DMS153 treated with DMSO at 0.1 percent for 48 hours (cell line): ENCODE data around the gene BMI1.
"Not testable (repeated sequence)": the region's sequence is repeated elsewhere in the genome, so short reads cannot be mapped to it uniquely, and the experiment has no call there.

ENCODE experiments used
- DNase-seq: peaks from one replicate; lab custom pipeline; 2025; ENCODE audit not compliant: unreplicated experiment; lab: John Stamatoyannopoulos, UW

Gene BMI1

GRCh38 chr10:22320591-22321155, at the start of gene BMI1:
Gene BMI1, plus strand, starts transcription at chr10:22321099. Its CDS starts 5,351 bp downstream, at chr10:22326450.
- no peak for DNase-seq

DNA sequence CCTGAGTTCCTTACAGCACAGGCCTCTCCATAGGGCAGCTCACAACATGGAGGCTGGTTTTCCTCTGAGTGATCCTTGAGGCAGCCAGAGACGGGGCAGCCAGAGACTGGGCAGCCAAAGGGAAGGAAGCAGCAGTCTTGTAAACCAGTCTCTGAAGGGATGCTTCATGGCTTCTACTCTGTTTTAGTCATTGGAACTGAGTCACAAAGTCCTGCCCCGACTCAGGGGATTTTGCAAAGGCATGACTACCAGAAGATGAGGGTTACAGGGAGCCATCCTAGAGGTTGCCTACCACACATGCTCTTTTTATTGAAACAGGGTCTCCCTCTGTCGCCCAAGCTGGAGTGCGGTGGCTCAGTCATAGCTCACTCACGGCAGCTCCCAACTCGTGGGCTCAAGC, 49.1 kb upstream of the BMI1 start:
- DNase-seq = no peak

DNA sequence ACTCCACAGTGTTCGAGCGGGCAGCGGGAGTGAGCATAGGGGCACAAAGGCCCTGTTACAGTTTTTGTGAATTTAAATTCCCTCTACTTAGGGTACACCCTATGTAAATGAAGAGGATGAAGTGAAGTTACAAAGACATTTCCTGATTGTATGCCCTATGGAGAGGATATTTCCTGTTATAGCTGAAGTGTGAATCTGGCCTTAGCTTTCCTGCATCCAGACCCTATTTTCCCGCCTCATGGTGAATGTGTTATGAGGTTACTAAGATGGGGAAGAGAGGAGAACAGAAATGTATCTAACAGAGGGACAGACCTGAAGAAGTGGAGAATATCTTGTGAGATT, 42.5 kb upstream of the BMI1 start:
- DNase-seq = no peak

GRCh38 chr10:22280078-22280477, 40.8 kb upstream of the BMI1 start:
- DNase-seq = no peak

DNA sequence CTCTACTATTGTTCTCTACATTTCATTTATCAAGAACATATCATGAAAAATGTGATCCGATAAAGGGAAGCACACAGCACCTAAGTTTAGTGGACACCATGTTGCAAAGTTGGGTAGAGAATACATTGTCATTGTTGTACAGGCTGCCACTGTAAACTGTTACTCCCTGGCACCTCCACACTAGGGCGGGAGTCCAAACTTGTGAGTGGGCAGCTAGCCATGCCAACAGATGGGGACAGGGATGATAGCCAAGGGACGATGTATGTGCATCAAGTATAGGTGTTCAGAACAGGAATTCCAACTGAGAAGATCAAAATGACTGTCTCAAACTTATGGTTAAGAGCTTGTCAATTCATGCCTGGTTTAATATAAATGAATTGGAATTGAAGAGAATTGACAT, 35.8 kb upstream of the BMI1 start:
- DNase-seq = no peak

DNA sequence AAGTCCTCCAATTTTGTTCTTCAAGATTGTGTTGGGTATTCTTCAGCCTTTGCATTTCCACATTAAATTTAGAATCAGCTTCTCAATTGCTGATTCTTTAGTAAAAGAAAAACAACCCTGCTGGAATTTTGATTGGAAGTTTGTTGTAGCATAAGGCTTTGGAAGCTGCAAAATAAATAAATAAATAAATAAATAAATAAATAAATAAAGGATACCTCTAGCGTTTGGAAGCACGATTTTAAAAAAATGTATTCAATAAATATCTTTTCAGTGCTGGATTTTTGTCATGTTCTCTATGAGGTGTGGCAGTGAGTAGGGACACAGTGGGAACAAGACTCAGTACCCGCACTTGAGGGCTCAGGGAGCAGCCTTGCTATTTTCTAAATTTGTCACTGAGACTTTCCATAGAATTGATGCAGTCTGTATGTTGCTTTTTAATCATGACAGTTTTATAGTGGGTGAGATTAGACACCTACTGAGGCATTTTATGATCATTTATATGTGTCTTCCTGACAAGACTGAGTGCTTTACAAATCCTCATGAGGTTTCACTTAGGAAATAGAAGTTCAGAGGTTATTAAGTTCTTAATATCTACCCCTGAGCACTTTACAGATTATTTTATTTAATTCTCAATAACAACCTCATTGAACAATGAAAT, 27.0 kb upstream of the BMI1 start:
- DNase-seq = no peak

- peak; percentile 22 for DNase-seq
Observed at GRCh38 chr10:22294694-22295093, 26.2 kb upstream of the BMI1 start.

DNA sequence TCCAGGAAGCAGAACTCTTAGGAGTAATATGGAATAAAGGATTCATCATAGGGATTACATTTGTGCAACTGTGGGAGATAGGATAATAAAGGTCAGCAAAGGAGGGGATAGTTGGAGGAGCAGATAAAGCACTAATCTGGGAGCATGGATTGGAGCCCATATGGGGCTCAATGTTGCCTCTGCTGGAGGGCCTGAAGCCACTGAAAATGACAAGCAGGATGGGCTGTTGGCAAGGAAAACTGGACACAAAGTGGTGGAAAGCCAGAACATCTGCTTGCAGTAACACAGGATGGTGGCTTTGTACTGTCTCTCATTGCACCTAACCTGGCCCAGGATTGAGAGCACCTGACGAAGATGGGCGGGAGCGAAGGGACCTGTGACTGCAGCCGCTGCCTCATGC, 19.7 kb upstream of the BMI1 start:
- no peak for DNase-seq

DNA sequence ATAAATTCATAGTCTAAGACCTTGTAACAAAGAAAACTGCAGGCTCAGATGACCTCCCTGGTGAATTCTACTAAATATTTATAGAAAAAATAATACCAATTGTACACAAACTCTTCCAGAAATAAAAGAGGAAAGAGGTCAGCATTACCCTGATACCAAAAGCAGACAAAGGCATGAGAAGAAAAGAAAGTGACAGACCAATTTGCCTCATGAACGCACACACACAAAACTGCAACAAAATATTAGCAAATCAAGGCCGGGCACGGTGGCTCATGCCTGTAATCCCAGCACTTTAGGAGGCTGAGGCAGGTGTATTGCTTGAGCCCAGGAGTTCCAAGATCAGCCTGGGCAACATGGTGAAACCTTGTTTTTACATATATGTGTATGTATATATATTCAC, 17.4 kb upstream of the BMI1 start:
- no peak for DNase-seq

DNA sequence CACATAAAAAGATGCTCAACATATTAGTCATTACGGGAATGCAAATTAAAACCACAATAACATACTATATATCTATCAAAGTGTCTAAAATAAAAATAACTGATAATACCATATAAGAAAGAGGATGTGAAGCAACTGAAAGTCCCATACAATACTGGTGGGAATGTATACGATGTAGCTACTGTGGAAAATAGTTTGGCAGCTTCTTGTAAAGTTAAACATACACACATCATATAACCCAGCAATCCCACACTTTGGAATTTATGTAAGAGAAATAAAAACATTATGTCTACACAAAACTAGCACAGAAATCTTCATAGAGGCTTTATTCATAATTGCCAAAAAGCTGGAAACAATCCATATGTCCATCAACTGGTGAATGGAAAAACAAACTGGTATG, 15.2 kb upstream of the BMI1 start:
- DNase-seq = no peak

GRCh38 chr10:22308390-22308789, 12.5 kb upstream of the BMI1 start:
- no peak for DNase-seq

DNA sequence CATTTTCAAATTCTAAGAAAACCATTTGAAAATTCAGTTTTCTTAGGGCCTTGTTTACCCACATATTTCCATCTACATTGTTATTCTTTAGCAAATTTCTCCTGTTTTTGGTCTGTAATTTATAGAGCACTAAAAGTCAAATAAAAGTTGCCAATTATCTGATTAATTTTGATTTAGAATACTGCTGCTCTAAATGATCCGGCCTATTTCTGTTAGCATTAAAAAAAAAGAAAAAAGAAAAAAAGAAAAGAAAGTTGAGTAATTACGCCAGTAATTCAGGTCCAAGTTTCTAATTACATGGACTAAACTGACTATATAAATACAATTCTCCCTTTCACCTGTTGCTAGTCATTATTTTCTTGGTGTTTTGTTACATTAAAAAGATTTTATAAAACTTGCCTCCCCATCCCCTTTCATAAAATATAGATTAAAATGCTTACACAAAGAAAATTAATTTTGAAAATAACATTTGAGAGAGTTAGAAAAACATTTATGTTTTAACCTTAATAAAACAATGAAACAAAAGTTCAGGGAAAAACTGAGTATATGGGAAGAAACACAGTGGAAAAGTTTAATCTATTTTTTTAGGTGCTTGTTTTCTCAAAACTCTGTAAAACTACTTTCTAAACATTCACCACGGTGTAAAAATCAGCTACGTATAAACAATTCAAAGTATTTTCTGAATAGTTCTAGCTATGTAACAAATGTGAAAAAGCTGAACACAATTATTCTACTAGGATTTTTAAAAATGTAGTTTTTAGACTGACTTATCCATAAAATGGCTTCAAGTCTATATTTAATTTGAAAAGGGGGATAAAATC, 11.5 kb upstream of the BMI1 start:
- no peak for DNase-seq

DNA sequence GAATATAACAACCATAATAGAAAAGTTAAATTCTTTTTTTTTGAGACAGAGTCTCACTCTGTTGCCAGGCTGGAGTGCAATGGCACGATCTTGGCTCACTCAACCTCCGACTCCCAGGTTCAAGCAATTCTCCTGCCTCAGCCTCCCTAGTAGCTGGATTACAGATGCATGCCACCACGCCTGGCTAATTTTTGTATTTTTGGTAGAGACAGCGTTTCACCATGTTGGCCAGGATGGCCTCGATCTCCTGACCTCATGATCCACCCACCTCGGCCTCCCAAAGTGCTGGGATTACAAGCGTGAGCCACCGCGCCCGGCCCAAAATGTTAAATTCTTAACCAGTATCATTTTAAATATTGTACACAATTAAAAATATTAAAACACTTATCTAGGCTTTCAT, 10.9 kb upstream of the BMI1 start:
- not testable (repeated sequence) for DNase-seq

GRCh38 chr10:22310928-22311327, 10.0 kb upstream of the BMI1 start:
- no peak for DNase-seq

- DNase-seq = no peak
Observed at GRCh38 chr10:22314852-22315251, 6.0 kb upstream of the BMI1 start.

DNA sequence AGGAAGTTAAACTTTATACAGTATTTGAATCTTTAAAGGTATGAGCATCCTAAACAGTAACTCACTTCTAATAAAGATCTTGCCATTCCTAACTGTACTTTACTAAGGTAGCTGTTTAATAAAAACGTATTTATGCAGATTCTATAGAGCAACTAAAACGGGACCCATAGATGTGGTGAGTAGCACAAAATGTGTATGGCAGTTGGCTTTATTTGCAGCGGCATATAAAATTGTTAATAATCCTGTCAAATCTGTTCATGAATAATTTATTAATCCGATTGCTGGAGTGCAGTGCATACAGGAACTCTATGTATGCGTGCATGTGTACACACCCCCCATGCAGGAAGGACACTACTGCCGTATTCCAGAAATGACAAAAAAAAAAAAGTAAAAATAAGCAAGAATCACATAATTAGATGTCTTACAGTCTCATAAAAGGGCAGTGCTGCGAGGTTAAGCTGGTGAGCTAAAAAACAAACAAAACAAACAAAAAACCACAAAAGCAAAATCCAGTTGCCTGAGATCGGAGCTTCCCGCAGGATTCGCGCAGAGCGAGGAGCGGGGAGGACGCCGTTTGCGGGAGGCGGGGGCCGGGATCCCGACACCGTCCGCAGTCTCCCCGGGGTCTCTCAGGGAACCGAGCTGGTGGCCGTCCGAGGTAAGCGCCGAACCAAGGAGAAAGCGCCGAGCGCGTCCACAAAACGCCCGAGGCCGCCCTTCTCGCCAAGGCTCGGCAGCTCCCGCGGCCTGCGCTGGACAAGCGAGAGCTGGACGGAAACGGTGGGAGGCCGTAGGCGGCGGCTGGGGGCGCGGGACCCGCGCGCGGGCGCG, 5.2 kb upstream of the BMI1 start:
- DNase-seq = peak; percentile 19

DNA sequence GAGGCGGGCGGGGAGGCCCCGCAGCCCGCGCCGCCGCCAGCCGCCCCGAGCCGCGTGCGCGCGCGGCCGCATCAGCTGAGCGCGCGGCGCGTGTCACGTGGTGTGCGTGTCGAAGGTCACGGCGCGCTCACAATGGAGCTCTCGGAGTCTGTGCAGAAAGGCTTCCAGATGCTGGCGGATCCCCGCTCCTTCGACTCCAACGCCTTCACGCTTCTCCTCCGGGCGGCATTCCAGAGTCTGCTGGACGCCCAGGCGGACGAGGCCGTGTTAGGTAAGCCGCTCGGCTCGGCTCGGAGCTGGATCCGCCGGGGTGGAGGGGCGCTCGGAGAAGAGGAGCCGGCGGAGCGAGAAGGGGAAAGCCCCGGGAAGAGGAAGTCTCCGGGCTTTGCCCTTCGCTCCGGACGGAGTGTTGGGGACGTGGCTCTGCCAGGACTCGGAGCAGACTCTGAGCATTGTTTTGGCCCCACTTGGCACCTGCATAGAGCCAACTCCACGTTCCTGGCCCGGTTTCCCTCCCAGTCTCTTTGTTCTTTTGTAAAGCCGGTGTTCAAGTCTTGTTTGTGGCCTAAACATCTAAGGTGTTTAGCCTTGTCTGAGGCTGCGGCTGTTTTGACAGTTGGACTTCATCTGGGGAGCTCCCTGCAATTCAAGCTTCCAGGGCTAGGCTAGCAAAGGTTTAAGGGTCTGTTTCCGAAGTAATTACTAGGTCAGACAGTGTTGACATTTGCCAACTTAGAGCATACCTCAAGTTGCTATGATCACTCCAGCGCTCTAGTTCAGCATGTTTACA, 4.4 kb upstream of the BMI1 start, which contains the start of gene COMMD3:
TSS of gene COMMD3 (plus strand) at position 103 of the 790 bp plus-strand sequence. CDS start at position 133, 30 bp downstream.
- DNase-seq = peak; percentile 24

DNA sequence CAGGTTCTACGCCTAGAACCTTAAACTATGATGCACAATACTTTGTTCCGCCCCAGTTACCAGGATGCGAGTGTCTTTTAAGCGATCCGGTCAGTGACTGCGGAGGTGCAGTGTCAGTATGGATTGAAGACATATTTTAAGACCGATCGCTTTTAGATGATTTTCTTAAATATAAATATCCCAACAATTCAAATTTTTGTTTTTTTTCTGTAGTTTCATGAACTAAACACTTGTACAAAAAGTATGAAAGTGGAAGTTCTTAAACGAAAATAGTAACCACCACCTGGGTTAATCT, 3.9 kb upstream of the BMI1 start:
- DNase-seq = no peak

- DNase-seq = no peak
Observed at GRCh38 chr10:22317771-22318565, 2.9 kb upstream of the BMI1 start.

GRCh38 chr10:22318772-22319171, 2.1 kb upstream of the BMI1 start:
- no peak for DNase-seq
